ENCODE measurements around the gene GRIP2. TPM values are rescaled to one million over a fixed set of nuclear protein-coding genes. Genes with fewer than 3 reads are reported as not detected.

The GRIP2 gene
- total RNA-seq, 1 donor from 2014 or later = 2.3 TPM

GRCh38 chr3:14563946-14564539 is 23.9 kb upstream of the GRIP2 start:
- intact Hi-C loops (cut with DNase I) = no loop called here
- peak; percentile 25 for ATAC-seq
- DNase-seq (ENCODE audit: low spot score) = no peak

GRCh38 chr3:14562121-14562890 is 22.2 kb upstream of the GRIP2 start:
- intact Hi-C loops (cut with DNase I) = no loop called here
- no peak for DNase-seq (ENCODE audit: low spot score)
- ATAC-seq = no peak

GRCh38 chr3:14561051-14561960 is 21.2 kb upstream of the GRIP2 start:
- ATAC-seq = no peak
- DNase-seq (ENCODE audit: low spot score) = no peak
- intact Hi-C loops (cut with DNase I) = no loop called here

GRCh38 chr3:14560110-14560509 is 20.0 kb upstream of the GRIP2 start:
- DNase-seq (ENCODE audit: low spot score) = no peak
- no peak for ATAC-seq
- intact Hi-C loops (cut with DNase I) = no loop called here

- intact Hi-C loops (cut with DNase I) = no loop called here
- no peak for ATAC-seq
- no peak for DNase-seq (ENCODE audit: low spot score)
Observed at GRCh38 chr3:14558029-14558428, 17.9 kb upstream of the GRIP2 start.

GRCh38 chr3:14555835-14556234 is 15.7 kb upstream of the GRIP2 start:
- intact Hi-C loops (cut with DNase I) = no loop called here
- no peak for DNase-seq (ENCODE audit: low spot score)
- no peak for ATAC-seq

GRCh38 chr3:14554715-14555114 is 14.6 kb upstream of the GRIP2 start:
- intact Hi-C loops (cut with DNase I) = no loop called here
- no peak for DNase-seq (ENCODE audit: low spot score)
- no peak for ATAC-seq

- ATAC-seq (no peak), DNase-seq (ENCODE audit: low spot score) (no peak)
- intact Hi-C loops (cut with DNase I) = no loop called here
Observed at GRCh38 chr3:14553871-14554270, 13.7 kb upstream of the GRIP2 start.

GRCh38 chr3:14552717-14553116 is 12.6 kb upstream of the GRIP2 start:
- no peak for ATAC-seq
- no peak for DNase-seq (ENCODE audit: low spot score)
- intact Hi-C loops (cut with DNase I) = no loop called here

GRCh38 chr3:14552041-14552648 is 12.0 kb upstream of the GRIP2 start:
- DNase-seq (ENCODE audit: low spot score) (no peak), ATAC-seq (no peak)
- intact Hi-C loops (cut with DNase I) = no loop called here

- intact Hi-C loops (cut with DNase I) = no loop called here
- DNase-seq (ENCODE audit: low spot score) (no peak), ATAC-seq (no peak)
Observed at GRCh38 chr3:14550651-14551611, 10.8 kb upstream of the GRIP2 start.

GRCh38 chr3:14550181-14550580 is 10.0 kb upstream of the GRIP2 start:
- intact Hi-C loops (cut with DNase I) = no loop called here
- no peak for DNase-seq (ENCODE audit: low spot score)
- ATAC-seq = no peak

GRCh38 chr3:14549256-14549919 is 9.2 kb upstream of the GRIP2 start:
- intact Hi-C loops (cut with DNase I) = loop anchor here (5.0 kb wide), 1 partner anchor 42 kb away; no protein-coding TSS in a partner anchor

GRCh38 chr3:14548321-14548729 is 8.2 kb upstream of the GRIP2 start:
- peak; percentile 91 for ATAC-seq
- intact Hi-C loops (cut with DNase I) = loop anchor here (5.0 kb wide), 1 partner anchor 41 kb away; no protein-coding TSS in a partner anchor
- DNase-seq (ENCODE audit: low spot score) = peak; percentile 83

More at GRCh38 chr3:14549256-14549919, 9.2 kb upstream of the GRIP2 start:
- ATAC-seq (no peak), DNase-seq (ENCODE audit: low spot score) (no peak)

GRCh38 chr3:14547693-14548092 is 7.6 kb upstream of the GRIP2 start:
- ATAC-seq (peak; percentile 16), DNase-seq (ENCODE audit: low spot score) (no peak)
- intact Hi-C loops (cut with DNase I) = loop anchor here (5.0 kb wide), 1 partner anchor 40 kb away; no protein-coding TSS in a partner anchor

GRCh38 chr3:14546041-14546440 is 5.9 kb upstream of the GRIP2 start:
- ATAC-seq = no peak
- DNase-seq (ENCODE audit: low spot score) = no peak
- intact Hi-C loops (cut with DNase I) = loop anchor here (5.0 kb wide), 1 partner anchor 39 kb away; no protein-coding TSS in a partner anchor

GRCh38 chr3:14545251-14545635 is 5.1 kb upstream of the GRIP2 start:
- ATAC-seq = no peak
- DNase-seq (ENCODE audit: low spot score) = no peak
- intact Hi-C loops (cut with DNase I) = loop anchor here (5.0 kb wide), 1 partner anchor 38 kb away; no protein-coding TSS in a partner anchor
